ENCODE measurements around the gene LRP3.

DNA sequence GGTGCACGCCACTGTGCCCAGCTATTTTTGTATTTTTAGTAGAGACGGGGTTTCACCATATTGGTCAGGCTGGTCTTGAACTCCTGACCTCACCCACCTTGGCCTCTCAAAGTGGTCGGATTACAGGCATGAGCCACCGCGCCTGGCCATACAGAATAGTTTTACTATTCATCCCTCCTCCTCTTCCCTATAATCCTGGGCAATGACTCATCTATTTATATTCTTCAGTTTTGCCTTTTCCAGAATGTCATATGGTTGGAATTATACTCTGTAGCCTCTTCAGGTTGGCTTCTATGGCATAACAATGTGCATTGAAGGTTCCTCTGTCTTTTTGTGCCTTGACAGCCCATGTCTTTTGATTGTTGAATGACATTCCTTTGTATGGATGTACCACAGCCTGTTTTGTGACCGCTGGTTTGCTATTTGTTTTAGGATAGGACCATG, 22.2 kb upstream of the LRP3 start:
- TF ChIP-seq FOXK2 (IDR thresholded peaks at IDR 0.05) (no peak), ARNT (IDR thresholded peaks at IDR 0.05) (no peak), CTBP1 (IDR thresholded peaks at IDR 0.05; ENCODE audit: borderline replicate concordance) (no peak), TARDBP (IDR thresholded peaks at IDR 0.05) (no peak)

Data from HEK293T (cell line).